ENCODE results near the gene EIF2S3B. TPM values are rescaled to one million over a fixed set of nuclear protein-coding genes. Genes with fewer than 3 reads are reported as not detected.

The EIF2S3B gene
- total RNA-seq, 1 donor from 2014 or later = 4.1 TPM

GRCh38 chr12:10511756-10512355 lies 6.2 kb downstream of the EIF2S3B start:
- Mint-ChIP-seq H3K36me3 (ENCODE audit: unreplicated experiment) (no peaks in the 10 kb centered on the region), H3K4me3 (ENCODE audit: unreplicated experiment) (no peak overlapping the region), H3K4me1 (ENCODE audit: low read depth, unreplicated experiment) (no peaks in the 10 kb centered on the region), H3K9me3 (ENCODE audit: unreplicated experiment) (no peaks in the 10 kb centered on the region), H3K27ac (ENCODE audit: unreplicated experiment) (no peak overlapping the region), H3K27me3 (ENCODE audit: unreplicated experiment) (no peaks in the 10 kb centered on the region)
- no peak for DNase-seq
- TF ChIP-seq CTCF (IDR thresholded peaks at IDR 0.05; ENCODE audit: partially characterized antibody, unreplicated experiment) = no peak

- H3K27me3 Mint-ChIP-seq (ENCODE audit: unreplicated experiment) = no peaks in the 10 kb centered on the region
- no peak for TF ChIP-seq CTCF (IDR thresholded peaks at IDR 0.05; ENCODE audit: partially characterized antibody, unreplicated experiment)
- no peak overlapping the region for H3K4me3 Mint-ChIP-seq (ENCODE audit: unreplicated experiment)
- no peaks in the 10 kb centered on the region for H3K36me3 Mint-ChIP-seq (ENCODE audit: unreplicated experiment)
- no peak overlapping the region for H3K27ac Mint-ChIP-seq (ENCODE audit: unreplicated experiment)
- no peak for DNase-seq
- H3K9me3 Mint-ChIP-seq (ENCODE audit: unreplicated experiment) = no peaks in the 10 kb centered on the region
- no peaks in the 10 kb centered on the region for H3K4me1 Mint-ChIP-seq (ENCODE audit: low read depth, unreplicated experiment)
These were observed 7.1 kb downstream of the EIF2S3B start for GRCh38 chr12:10512798-10513197.

- no peak overlapping the region for H3K27ac Mint-ChIP-seq (ENCODE audit: unreplicated experiment)
These were observed 15.9 kb downstream of the EIF2S3B start for GRCh38 chr12:10521555-10521954.

GRCh38 chr12:10528174-10528953 lies 22.7 kb downstream of the EIF2S3B start:
- H3K36me3 Mint-ChIP-seq (ENCODE audit: unreplicated experiment) = no peaks in the 10 kb centered on the region
- no peaks in the 10 kb centered on the region for H3K4me1 Mint-ChIP-seq (ENCODE audit: low read depth, unreplicated experiment)
- no peak overlapping the region for H3K27ac Mint-ChIP-seq (ENCODE audit: unreplicated experiment)
- no peak for DNase-seq
- no peak for TF ChIP-seq CTCF (IDR thresholded peaks at IDR 0.05; ENCODE audit: partially characterized antibody, unreplicated experiment)
- no peaks in the 10 kb centered on the region for H3K27me3 Mint-ChIP-seq (ENCODE audit: unreplicated experiment)
- H3K9me3 Mint-ChIP-seq (ENCODE audit: unreplicated experiment) = no peaks in the 10 kb centered on the region
- H3K4me3 Mint-ChIP-seq (ENCODE audit: unreplicated experiment) = no peak overlapping the region

More at GRCh38 chr12:10521555-10521954, 15.9 kb downstream of the EIF2S3B start:
- Mint-ChIP-seq H3K4me1 (ENCODE audit: low read depth, unreplicated experiment) (no peaks in the 10 kb centered on the region), H3K4me3 (ENCODE audit: unreplicated experiment) (no peak overlapping the region), H3K27me3 (ENCODE audit: unreplicated experiment) (no peaks in the 10 kb centered on the region), H3K36me3 (ENCODE audit: unreplicated experiment) (no peaks in the 10 kb centered on the region), H3K9me3 (ENCODE audit: unreplicated experiment) (no peaks in the 10 kb centered on the region)
- TF ChIP-seq CTCF (IDR thresholded peaks at IDR 0.05; ENCODE audit: partially characterized antibody, unreplicated experiment) = no peak
- no peak for DNase-seq

- no peaks in the 10 kb centered on the region for H3K36me3 Mint-ChIP-seq (ENCODE audit: unreplicated experiment)
- H3K27me3 Mint-ChIP-seq (ENCODE audit: unreplicated experiment) = no peaks in the 10 kb centered on the region
- H3K4me1 Mint-ChIP-seq (ENCODE audit: low read depth, unreplicated experiment) = no peaks in the 10 kb centered on the region
- TF ChIP-seq CTCF (IDR thresholded peaks at IDR 0.05; ENCODE audit: partially characterized antibody, unreplicated experiment) = no peak
- no peak overlapping the region for H3K4me3 Mint-ChIP-seq (ENCODE audit: unreplicated experiment)
- H3K27ac Mint-ChIP-seq (ENCODE audit: unreplicated experiment) = no peak overlapping the region
- no peaks in the 10 kb centered on the region for H3K9me3 Mint-ChIP-seq (ENCODE audit: unreplicated experiment)
- DNase-seq = no peak
These were observed 23.9 kb downstream of the EIF2S3B start for GRCh38 chr12:10529603-10530002.
